HG02763 (cell line): Measurements from ENCODE around the gene HOXD13.

Source experiments
- ATAC-seq: cut with Tn5 transposase; IDR thresholded peaks from one replicate; pipeline ENCODE4 v1.9.1; 2021; ENCODE audit warnings: mild to moderate bottlenecking, moderate library complexity; ENCODE audit not compliant: unreplicated experiment

Gene HOXD13

GRCh38 chr2:176092270-176093144 is at the start of gene HOXD13:
Gene HOXD13, plus strand, starts transcription at chr2:176092721. Its CDS starts 170 bp downstream, at chr2:176092891.
- ATAC-seq, result no peak

GRCh38 chr2:176056406-176056805 is 36.1 kb upstream of the HOXD13 start:
- ATAC-seq, result no peak

GRCh38 chr2:176063958-176064357 is 28.6 kb upstream of the HOXD13 start:
- ATAC-seq, result no peak

GRCh38 chr2:176066645-176067588 is 25.6 kb upstream of the HOXD13 start:
- ATAC-seq, result no peak

- ATAC-seq, result no peak
These were observed 24.7 kb upstream of the HOXD13 start for GRCh38 chr2:176067589-176068418.

- no peak for ATAC-seq
These were observed 24.1 kb upstream of the HOXD13 start for GRCh38 chr2:176068419-176068832.

- ATAC-seq, result no peak
These were observed 20.9 kb upstream of the HOXD13 start for GRCh38 chr2:176071330-176072291.

GRCh38 chr2:176072292-176072669 is 20.2 kb upstream of the HOXD13 start:
- ATAC-seq, result no peak

GRCh38 chr2:176072951-176073904 is 19.3 kb upstream of the HOXD13 start:
- ATAC-seq, result no peak

GRCh38 chr2:176074919-176075425 is 17.5 kb upstream of the HOXD13 start:
- no peak for ATAC-seq

- no peak for ATAC-seq
These were observed 17.0 kb upstream of the HOXD13 start for GRCh38 chr2:176075481-176075880.

GRCh38 chr2:176076063-176076462 is 16.5 kb upstream of the HOXD13 start:
- no peak for ATAC-seq

GRCh38 chr2:176076796-176077195 is 15.7 kb upstream of the HOXD13 start:
- ATAC-seq, result no peak

GRCh38 chr2:176078541-176079284 is 13.8 kb upstream of the HOXD13 start:
- no peak for ATAC-seq

- ATAC-seq, result no peak
These were observed 13.2 kb upstream of the HOXD13 start for GRCh38 chr2:176079285-176079830.

- ATAC-seq, result no peak
These were observed 12.5 kb upstream of the HOXD13 start for GRCh38 chr2:176079831-176080539.
